Endothelial cell of umbilical vein (primary cell): ENCODE measurements around the gene HDAC4. TPM values are rescaled to one million over a fixed set of nuclear protein-coding genes. Genes with fewer than 3 reads are reported as not detected.

Source experiments
- BruUV-seq: library from RNA; stranded (reverse); fragments of 400-500 nt; replicated peaks from 2 replicates; lab custom pipeline; 2021; lab: Mats Ljungman, UMichigan
- CTCF ChIA-PET: fragments of 300-600, 350-600 bp; sonication (Branson Sonifier 250); formaldehyde crosslinking; loops from one replicate; lab custom pipeline; 2021; ENCODE audit warnings: antibody characterized with exemption, inconsistent platforms; lab: Charles Lee
- POLR2A ChIA-PET: fragments of 300-600, 350-600 bp; sonication (Branson Sonifier 250); formaldehyde crosslinking; loops from one replicate; lab custom pipeline; 2021; ENCODE audit warnings: antibody characterized with exemption, inconsistent platforms; lab: Charles Lee
- DNase-seq: peaks from one replicate; pipeline ENCODE4 v3.0.0-alpha.2; 2011; ENCODE audit warnings: low read depth, low spot score
- FAIRE-seq: peaks from 2 replicates; lab custom pipeline; 2011; peaks lifted over from hg19 to GRCh38; lab: Jason Lieb, UNC
- H2AFZ ChIP-seq: 2 replicates; pipeline ENCODE4 v1.6.0; 2012; ENCODE audit warnings: low read depth, low read length, control low read depth, inconsistent platforms
- H3K27ac ChIP-seq: 2 replicates; pipeline ENCODE4 v1.5.1; 2011; ENCODE audit warnings: low read depth, mild to moderate bottlenecking, control low read depth, low read length, moderate library complexity; ENCODE audit not compliant: insufficient read depth
- H3K27me3 ChIP-seq, 2 experiments: 2 replicates each; pipeline versions ENCODE4 v1.6.0 to v1.6.1; 2011; ENCODE audit warnings: low read length in 2 of 2, mixed read lengths in 1 of 2; ENCODE audit not compliant: control insufficient read depth in 2 of 2, insufficient read depth in 2 of 2
- H3K36me3 ChIP-seq, 2 experiments: 2 replicates in 1 of 2; 3 replicates in 1 of 2; pipeline ENCODE4 v1.5.1; 2011; ENCODE audit warnings: low read length in 2 of 2, mild to moderate bottlenecking in 1 of 2, moderate library complexity in 1 of 2; ENCODE audit not compliant: control insufficient read depth in 2 of 2, insufficient read depth in 2 of 2; ENCODE audit errors: extremely low read depth in 1 of 2
- H3K4me1 ChIP-seq: 3 replicates; pipeline ENCODE4 v1.5.1; 2011; ENCODE audit warnings: mild to moderate bottlenecking, low read length; ENCODE audit not compliant: control insufficient read depth, insufficient read depth; ENCODE audit errors: extremely low read depth
- H3K4me2 ChIP-seq: 2 replicates; pipeline ENCODE4 v1.6.1; 2011; ENCODE audit warnings: low read length, control low read depth, mixed read lengths; ENCODE audit not compliant: insufficient read depth
- H3K4me3 ChIP-seq, 3 experiments: fragments of 200-600 bp in 1 of 3; sonication (generic), shearing (Covaris generic) in 1 of 3; replicated peaks in 1 of 3; 2 replicates each; pipeline ENCODE4 v1.5.1; 2011 to 2016; ENCODE audit warnings: control low read depth in 3 of 3, low read length in 3 of 3, mild to moderate bottlenecking in 2 of 3, inconsistent platforms in 1 of 3, low read depth in 1 of 3, moderate library complexity in 1 of 3; ENCODE audit not compliant: insufficient read depth in 1 of 3
- H3K79me2 ChIP-seq: 2 replicates; pipeline ENCODE4 v1.6.0; 2012; ENCODE audit warnings: low read length, inconsistent platforms; ENCODE audit not compliant: control insufficient read depth, insufficient read depth
- H3K9ac ChIP-seq: replicated peaks from 2 replicates; pipeline ENCODE3; 2011; ENCODE audit warnings: low read length, control low read depth; ENCODE audit not compliant: insufficient read depth; ENCODE audit errors: extremely low read depth
- H3K9me1 ChIP-seq: replicated peaks from 3 replicates; pipeline ENCODE4 v1.6.0; 2011; ENCODE audit warnings: mild to moderate bottlenecking, low read length; ENCODE audit not compliant: control insufficient read depth, insufficient read depth; ENCODE audit errors: extremely low read depth
- H3K9me3 ChIP-seq: replicated peaks from 2 replicates; pipeline ENCODE4 v1.5.1; 2012; ENCODE audit warnings: low read length, inconsistent platforms; ENCODE audit not compliant: control insufficient read depth, insufficient read depth
- H4K20me1 ChIP-seq: replicated peaks from 2 replicates; pipeline ENCODE3; 2011; ENCODE audit warnings: mild to moderate bottlenecking, low read length; ENCODE audit not compliant: control insufficient read depth, insufficient read depth; ENCODE audit errors: extremely low read depth
- EZH2 ChIP-seq: IDR thresholded peaks from 2 replicates; pipeline ENCODE4 v1.6.1; 2012; ENCODE audit warnings: borderline replicate concordance, low read depth, mild to moderate bottlenecking, moderate library complexity, low read length, inconsistent platforms; ENCODE audit not compliant: severe bottlenecking
- FOS ChIP-seq: IDR thresholded peaks from 2 replicates; pipeline ENCODE4 v1.6.1; 2011; ENCODE audit warnings: mild to moderate bottlenecking, low read length, moderate library complexity, borderline replicate concordance; ENCODE audit not compliant: insufficient read depth
- GATA2 ChIP-seq: IDR thresholded peaks from 2 replicates; pipeline ENCODE4 v1.7.0; 2011; ENCODE audit warnings: low read depth, mild to moderate bottlenecking, moderate library complexity, mixed read lengths, low read length; ENCODE audit not compliant: insufficient read length, insufficient read depth
- JUN ChIP-seq: IDR thresholded peaks from 2 replicates; pipeline ENCODE4 v1.6.1; 2011; ENCODE audit warnings: borderline replicate concordance, low read depth; ENCODE audit not compliant: insufficient read length, insufficient read depth
- MYC ChIP-seq: IDR thresholded peaks from one replicate; pipeline ENCODE4 v1.6.1; 2011; ENCODE audit warnings: mild to moderate bottlenecking, low read depth, low read length
- POLR2A ChIP-seq: IDR thresholded peaks from 2 replicates; pipeline ENCODE4 v1.6.1; 2012; ENCODE audit warnings: low read depth, mild to moderate bottlenecking, control low read depth, low read length
- POLR2AphosphoS5 ChIP-seq: IDR thresholded peaks from 2 replicates; pipeline ENCODE4 v1.6.1; 2012; ENCODE audit warnings: low read depth, mild to moderate bottlenecking, control low read depth, low read length, moderate library complexity; ENCODE audit not compliant: insufficient read depth
- dilution Hi-C: fragments of 300-500 bp; cut with MboI; formaldehyde crosslinking; loops from one replicate; pipeline ENCODE4 v1.15.0; 2019; ENCODE audit warnings: low sequenced_read_pairs; ENCODE audit not compliant: extremely low pct_ligation_motif_present
- intact Hi-C: fragments of 100-400 bp; cut with micrococcal nuclease; formaldehyde crosslinking; loops from one replicate; pipeline ENCODE4 v1.10.0; 2022
- polyA plus RNA-seq, 4 experiments: library from polyadenylated mRNA; depleted of rRNA in 3 of 4; stranded (reverse) in 3 of 4; unstranded in 1 of 4; fragments of >200 nt; gene quantifications; 2 replicates each; pipeline versions ENCODE4 v1.2.1 to v1.2.3, GENCODE V29; 2011 to 2012; ENCODE audit warnings: missing spikeins in 1 of 4
- total RNA-seq: library from RNA; stranded (reverse); gene quantifications from 2 replicates; pipeline ENCODE4 v1.2.3, GENCODE V29; 2021
- TF ChIP-seq, protein P1 (sequence below): IDR thresholded peaks from 2 replicates; pipeline ENCODE4 v1.6.1; 2011; ENCODE audit not compliant: insufficient read depth, insufficient read length
- TF ChIP-seq, protein P2 (sequence below), 2 donors: IDR thresholded peaks; 1 replicate in 1 of 2; 2 replicates in 1 of 2; pipeline ENCODE4 v1.5.1; 2011; ENCODE audit warnings: low read length in 2 of 2, mild to moderate bottlenecking in 2 of 2, moderate library complexity in 2 of 2, control low read depth in 1 of 2, inconsistent platforms in 1 of 2, low read depth in 1 of 2; ENCODE audit not compliant: insufficient read depth in 1 of 2; ENCODE audit errors: extremely low read depth in 1 of 2

HDAC4 gene
- total and polyA plus RNA-seq, 2 donors (not counting 3 experiments of a cell fraction or from before 2014, with no cell fraction given) = 13.4 to 33.0 TPM

DNA sequence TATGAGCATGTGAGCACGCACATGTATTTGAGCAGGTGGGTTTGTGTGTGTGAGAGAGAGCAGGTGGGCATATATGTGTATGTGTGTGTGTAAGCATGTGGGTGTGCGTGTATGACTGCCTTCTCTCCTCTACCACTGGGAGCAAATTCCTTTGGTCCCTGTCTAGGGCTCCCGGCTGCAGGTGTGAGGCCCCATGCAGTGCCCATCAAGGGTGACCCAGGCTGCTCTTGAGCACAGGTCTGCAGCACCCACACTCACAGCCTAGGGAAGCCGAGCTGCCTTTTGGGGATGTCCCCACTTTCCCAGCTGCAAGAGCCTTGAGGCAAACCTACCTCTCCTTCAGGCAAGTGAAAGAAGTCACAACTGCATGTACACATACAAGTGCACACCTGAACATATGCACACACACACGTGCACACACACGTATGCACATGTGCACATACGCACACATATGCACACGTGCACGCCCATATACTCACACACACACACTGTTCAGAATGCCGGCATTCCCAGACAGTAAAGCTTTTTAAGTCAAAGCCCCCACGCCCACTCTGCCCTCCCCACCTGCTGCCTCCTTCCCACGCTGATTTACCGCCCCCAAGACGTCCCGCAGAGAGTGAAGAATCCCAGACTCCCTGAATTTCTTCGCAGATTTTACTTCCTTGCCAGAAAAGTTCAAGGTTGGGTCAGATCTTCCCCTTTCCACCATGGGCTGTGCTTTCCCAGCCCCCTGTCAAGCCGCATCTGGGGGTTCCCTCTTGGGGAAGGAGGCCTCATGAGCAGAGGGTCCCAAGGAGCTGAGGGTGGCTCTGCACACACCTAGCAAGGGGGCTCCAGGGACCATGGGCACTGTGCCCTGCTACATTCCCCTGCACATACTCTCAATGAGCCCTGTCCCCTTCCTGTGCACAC is 382.3 kb downstream of the HDAC4 start:
- no peaks in the 10 kb centered on the region for H3K9me1 ChIP-seq
- POLR2A ChIA-PET = no interaction called here
- no peaks in the 10 kb centered on the region for H3K79me2 ChIP-seq
- TF ChIP-seq FOS (no peak), GATA2 (no peak), POLR2AphosphoS5 (no peak), JUN (no peak), MYC (no peak), POLR2A (no peak), EZH2 (no peak)
- TF ChIP-seq, protein P1, sequence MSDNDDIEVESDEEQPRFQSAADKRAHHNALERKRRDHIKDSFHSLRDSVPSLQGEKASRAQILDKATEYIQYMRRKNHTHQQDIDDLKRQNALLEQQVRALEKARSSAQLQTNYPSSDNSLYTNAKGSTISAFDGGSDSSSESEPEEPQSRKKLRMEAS = no peak
- TF ChIP-seq, protein P2, sequence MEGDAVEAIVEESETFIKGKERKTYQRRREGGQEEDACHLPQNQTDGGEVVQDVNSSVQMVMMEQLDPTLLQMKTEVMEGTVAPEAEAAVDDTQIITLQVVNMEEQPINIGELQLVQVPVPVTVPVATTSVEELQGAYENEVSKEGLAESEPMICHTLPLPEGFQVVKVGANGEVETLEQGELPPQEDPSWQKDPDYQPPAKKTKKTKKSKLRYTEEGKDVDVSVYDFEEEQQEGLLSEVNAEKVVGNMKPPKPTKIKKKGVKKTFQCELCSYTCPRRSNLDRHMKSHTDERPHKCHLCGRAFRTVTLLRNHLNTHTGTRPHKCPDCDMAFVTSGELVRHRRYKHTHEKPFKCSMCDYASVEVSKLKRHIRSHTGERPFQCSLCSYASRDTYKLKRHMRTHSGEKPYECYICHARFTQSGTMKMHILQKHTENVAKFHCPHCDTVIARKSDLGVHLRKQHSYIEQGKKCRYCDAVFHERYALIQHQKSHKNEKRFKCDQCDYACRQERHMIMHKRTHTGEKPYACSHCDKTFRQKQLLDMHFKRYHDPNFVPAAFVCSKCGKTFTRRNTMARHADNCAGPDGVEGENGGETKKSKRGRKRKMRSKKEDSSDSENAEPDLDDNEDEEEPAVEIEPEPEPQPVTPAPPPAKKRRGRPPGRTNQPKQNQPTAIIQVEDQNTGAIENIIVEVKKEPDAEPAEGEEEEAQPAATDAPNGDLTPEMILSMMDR (IDR thresholded peaks at IDR 0.05; ENCODE audit: extremely low read depth in 1 of 2, insufficient read depth in 1 of 2, low read depth in 1 of 2, low read length in 2 of 2) = no peak
- H3K4me2 ChIP-seq = no peak overlapping the region
- no peak overlapping the region for H2AFZ ChIP-seq
- H3K4me1 ChIP-seq = no peaks in the 10 kb centered on the region
- H3K36me3 ChIP-seq = no peaks in the 10 kb centered on the region
- H4K20me1 ChIP-seq = no peaks in the 10 kb centered on the region
- H3K27me3 ChIP-seq = no peaks in the 10 kb centered on the region
- FAIRE-seq (no peak), DNase-seq (no peak)
- no TSS peak for BruUV-seq
- no peaks in the 10 kb centered on the region for H3K9me3 ChIP-seq
- dilution Hi-C loops (no loop called here), intact Hi-C loops (no loop called here)
- CTCF ChIA-PET = no interaction called here
- no peak overlapping the region for H3K9ac ChIP-seq
- no peak overlapping the region for H3K4me3 ChIP-seq
- H3K27ac ChIP-seq = no peak overlapping the region
